Stimulated activated naive CD8-positive, alpha-beta T cell treated with anti-CD3 and anti-CD28 coated beads, Interleukin-15, Interleukin-2, amounts not matched to agents 100 U/mL and 50 U/mL, for 24 hours (primary cell): ENCODE data around the gene ADGRD1.
A peak's percentile ranks its signal among the peaks of the same experiment; 100 is the strongest.

Experiments
- ATAC-seq: fragments of 150-1000 bp; cut with Tn5 transposase; one replicate; pipeline ENCODE4 v1.10.0; 2021
- DNase-seq: peaks from one replicate; pipeline ENCODE4 v3.0.0; 2021

The ADGRD1 gene

DNA sequence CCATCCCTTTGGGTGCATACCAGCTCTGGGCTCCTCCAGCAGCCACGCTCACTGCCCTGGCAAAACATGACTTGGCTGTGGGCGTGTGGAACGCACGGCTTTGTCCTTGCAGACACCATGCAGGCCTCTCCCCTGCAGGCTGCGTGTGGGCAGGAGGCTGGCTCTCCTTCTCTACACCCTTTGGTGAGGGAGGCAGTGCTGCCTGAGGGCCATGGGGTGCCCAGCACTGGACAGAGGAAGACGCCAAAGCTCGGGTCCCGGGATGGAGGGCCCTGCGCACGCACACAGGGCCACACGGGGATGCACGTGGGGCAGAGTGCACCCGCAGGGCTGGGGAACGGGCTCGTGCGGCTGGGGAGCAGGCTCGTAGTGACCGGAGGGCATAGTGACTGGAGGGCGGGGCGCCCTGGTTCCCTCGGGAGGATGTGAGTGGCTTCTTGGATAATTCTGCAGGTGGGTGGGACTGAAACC lies 89.7 kb downstream of the ADGRD1 start:
- DNase-seq (no peak), ATAC-seq (no peak)

GRCh38 chr12:131044136-131044535 lies 90.4 kb downstream of the ADGRD1 start:
- DNase-seq, result no peak
- no peak for ATAC-seq

GRCh38 chr12:131044760-131045381 lies 91.2 kb downstream of the ADGRD1 start:
- DNase-seq (no peak), ATAC-seq (no peak)

DNA sequence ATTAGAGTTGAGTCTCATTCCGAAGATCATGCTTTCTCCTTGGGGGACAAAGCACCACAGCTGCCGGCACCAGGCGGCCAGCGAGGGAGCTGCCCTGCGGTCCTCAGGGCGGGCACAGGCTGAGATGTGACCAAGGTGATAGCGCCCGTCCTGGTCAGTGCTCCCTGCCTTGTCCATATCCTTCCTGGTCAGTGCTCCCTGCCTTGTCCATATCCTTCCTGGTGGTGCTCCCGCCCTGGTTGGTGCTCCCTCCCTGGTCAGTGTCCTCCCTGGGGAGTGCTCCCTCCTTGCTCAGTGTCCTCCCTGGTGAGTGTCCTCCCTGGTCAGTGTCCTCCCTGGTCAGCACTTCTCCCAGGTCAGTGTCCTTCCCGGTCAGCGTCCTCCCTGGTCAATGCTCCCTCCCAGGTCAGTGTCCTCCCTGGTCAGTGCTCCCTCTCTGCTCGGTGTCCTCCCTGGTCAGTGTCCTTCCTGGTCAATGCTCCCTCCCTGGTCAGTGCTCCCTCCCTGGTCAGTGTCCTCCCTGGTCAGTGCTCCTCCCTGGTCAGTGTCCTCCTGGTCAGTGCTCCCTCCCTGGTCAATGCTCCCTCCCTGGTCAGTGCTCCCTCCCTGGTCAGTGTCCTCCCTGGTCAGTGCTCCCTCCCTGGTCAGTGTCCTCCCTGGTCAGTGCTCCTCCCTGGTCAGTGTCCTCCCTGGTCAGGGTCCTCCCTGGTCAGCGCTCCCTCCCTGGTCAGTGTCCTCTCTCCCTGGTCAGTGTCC lies 92.2 kb downstream of the ADGRD1 start:
- DNase-seq, result no peak

DNA sequence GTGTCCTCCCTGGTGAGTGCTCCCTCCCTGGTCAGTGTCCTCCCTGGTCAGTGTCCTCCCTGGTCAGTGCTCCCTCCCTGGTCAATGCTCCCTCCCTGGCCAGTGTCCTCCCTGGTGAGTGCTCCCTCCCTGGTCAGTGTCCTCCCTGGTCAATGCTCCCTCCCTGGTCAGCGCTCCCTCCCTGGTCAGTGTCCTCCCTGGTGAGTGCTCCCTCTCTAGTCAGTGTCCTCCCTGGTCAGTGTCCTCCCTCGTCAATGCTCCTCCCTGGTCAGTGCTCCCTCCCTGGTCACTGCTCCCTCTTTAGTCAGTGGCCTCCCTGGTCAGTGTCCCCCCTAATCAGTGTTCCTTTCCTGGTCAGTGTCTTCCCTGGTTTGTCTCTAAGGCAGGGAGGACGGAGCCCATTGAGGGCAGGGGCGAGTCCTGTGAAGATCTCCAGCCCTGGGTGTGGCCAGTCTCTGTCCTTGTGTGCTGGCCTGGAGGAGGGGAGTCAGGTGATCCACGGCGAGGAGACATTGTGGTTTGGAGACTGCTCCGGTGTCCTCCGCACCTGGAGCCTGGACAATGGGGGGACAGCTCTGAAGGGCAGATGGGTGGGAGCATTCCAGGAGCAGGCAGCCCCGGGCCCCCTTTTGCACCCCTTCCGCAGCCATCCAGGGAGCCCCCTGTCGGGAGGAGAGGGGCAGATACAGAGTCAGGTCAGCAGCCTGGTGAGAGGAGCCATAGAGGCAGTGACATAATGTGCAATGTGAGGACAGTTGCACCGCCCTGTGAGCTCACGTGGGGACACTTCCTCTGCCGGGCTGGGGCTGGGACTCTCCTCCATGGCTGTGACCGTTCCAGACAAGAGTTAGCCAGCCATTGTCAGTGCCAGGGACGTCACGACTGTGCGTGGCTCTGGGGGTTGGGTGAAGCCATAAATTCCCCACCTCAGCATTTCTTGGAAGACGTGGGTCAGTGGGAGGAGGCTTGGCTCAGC lies 93.4 kb downstream of the ADGRD1 start:
- ATAC-seq (no peak), DNase-seq (no peak)

More for the DNA sequence above, 92.2 kb downstream of the ADGRD1 start:
- ATAC-seq, result no peak

DNA sequence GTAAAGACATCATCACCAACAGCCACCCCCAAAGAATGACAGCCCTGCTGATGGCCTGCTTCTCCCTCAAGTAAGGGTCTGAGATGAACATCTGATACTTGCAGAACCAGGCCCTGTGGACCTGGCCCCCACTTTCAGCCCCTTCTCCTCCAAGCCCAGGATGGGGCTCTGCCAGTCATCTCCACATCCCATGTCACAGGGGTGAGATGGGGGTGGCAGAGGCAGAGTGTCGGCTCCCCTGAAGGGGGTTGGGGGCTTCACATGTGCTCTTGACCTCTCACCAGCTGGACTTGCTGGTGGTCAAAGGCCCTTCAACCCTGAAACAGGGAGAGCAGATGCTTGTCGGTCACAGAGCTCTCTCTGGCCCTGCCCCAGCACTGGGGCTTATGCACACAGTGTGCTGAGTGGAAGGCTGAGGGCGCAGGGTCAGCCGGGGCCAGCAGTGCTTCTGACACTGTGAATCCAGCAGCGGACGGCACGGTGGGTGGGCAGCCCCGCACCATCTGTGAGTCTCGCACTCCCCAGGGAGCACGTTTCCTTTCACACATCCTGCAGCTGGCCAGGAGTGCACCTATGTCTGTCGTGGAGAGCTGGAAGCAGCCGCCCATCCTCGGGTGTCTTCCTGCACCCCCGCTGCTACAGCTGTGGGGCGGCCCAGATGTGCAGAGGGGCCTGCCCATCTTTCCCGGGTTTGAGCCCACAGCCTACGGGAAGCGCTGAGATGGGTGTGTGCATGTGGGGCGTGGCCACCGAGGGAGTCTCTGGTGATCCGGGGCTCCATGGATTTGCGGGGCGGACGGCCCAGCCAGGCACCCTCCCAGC lies 94.3 kb downstream of the ADGRD1 start:
- peak; percentile 38 for ATAC-seq

GRCh38 chr12:131048611-131048990 lies 94.9 kb downstream of the ADGRD1 start:
- no peak for DNase-seq

More for the DNA sequence above, 94.3 kb downstream of the ADGRD1 start:
- no peak for DNase-seq

GRCh38 chr12:131049002-131049401 lies 95.3 kb downstream of the ADGRD1 start:
- ATAC-seq, result no peak
- no peak for DNase-seq

More at GRCh38 chr12:131048611-131048990, 94.9 kb downstream of the ADGRD1 start:
- ATAC-seq, result no peak

DNA sequence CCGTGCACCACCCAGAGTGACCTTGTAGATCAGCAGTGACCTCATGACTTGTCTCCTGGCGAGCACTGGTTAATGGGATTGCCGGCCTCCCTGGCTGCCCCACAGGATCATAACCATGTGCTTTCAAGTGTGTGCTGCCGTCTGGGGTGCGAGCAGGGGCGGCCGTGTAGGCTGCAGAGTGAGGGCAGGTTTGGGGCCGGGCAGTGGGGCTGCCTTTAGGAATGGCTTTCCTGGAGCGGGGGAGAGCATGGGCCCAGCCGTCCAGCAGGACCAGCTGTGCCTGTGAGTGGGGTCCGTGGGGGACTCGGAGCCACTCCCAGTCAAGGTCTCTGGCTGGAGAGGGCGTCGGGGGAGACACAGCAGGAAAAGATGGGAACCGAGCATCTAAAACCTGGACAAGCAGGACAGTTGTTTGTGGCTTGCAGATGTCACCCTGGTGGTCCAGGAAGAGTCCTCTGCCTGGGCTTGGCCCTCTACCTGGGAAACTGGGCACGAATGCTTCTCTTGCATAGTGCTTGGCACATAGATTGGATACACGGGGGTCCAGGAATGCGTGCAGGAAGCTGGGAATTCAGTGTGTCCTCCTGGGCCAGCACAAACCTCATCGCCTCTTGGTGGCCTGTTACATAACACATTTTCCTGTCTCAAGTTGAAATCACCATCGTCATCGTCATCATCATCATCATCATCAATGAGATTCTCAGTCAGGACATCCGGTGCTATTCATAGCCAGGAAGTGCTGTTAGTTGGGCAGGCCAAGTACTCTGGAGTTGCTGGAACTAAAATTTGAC lies 96.0 kb downstream of the ADGRD1 start:
- ATAC-seq, result no peak
- DNase-seq, result no peak

GRCh38 chr12:131050463-131051154 lies 96.9 kb downstream of the ADGRD1 start:
- ATAC-seq, result no peak
- no peak for DNase-seq

GRCh38 chr12:131051155-131051473 lies 97.4 kb downstream of the ADGRD1 start:
- ATAC-seq (no peak), DNase-seq (no peak)

DNA sequence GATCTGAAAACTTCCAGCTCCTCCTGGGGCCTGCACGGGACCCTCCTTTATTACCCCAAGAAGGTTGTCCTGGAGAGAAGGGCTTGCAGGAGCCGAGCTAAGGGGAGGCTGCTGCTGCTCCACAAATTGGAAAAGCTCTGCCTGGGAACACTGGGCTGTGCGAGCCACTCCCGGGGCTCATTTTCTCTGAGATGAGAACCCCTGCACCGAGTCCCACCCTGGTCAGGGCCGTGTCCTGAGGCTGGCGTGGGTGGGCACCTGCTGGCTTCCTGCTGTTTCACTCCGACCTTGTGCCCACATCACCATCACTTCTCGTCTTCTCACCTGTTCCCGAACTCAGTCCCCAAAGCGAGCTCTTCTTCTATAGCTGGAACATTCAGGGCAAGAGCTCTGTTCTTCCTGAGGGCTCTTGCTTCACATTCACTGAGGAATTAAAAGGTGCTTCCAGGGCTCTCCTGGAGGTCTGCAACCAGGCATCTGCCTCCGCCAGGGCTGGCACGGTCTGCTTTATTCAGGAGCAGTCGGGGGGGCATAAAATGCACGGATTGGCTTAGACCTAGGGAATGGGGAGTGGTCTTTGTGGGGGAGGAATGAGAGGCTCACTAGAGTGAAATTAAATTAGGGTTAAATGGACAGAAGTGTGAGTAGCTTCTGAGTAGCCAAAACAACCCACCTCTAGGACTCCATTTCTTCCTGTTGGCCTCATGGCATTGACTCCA lies 98.5 kb downstream of the ADGRD1 start:
- no peak for ATAC-seq
- DNase-seq, result no peak

DNA sequence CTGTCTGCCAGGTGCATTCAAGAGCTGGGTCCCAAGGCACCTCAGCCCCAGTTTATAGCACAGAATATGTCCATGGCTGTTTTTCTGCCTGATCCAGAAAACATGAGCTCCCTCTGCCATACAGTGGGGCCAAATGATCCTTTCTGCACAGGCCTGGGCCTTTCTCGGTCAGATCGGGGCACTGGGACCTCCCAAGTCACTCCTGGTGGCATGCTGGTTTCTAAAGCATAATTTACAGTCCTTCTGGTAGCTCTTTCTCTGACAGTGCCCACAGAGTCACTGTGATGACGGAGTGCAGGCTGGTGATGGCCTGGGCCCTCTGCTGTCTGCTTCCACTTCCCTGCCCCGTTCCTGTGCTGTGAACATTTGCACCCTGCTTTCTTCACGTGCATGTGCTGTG lies 99.2 kb downstream of the ADGRD1 start:
- ATAC-seq (no peak), DNase-seq (no peak)

- DNase-seq, result no peak
- no peak for ATAC-seq
These were observed 99.9 kb downstream of the ADGRD1 start for GRCh38 chr12:131053567-131053966.

DNA sequence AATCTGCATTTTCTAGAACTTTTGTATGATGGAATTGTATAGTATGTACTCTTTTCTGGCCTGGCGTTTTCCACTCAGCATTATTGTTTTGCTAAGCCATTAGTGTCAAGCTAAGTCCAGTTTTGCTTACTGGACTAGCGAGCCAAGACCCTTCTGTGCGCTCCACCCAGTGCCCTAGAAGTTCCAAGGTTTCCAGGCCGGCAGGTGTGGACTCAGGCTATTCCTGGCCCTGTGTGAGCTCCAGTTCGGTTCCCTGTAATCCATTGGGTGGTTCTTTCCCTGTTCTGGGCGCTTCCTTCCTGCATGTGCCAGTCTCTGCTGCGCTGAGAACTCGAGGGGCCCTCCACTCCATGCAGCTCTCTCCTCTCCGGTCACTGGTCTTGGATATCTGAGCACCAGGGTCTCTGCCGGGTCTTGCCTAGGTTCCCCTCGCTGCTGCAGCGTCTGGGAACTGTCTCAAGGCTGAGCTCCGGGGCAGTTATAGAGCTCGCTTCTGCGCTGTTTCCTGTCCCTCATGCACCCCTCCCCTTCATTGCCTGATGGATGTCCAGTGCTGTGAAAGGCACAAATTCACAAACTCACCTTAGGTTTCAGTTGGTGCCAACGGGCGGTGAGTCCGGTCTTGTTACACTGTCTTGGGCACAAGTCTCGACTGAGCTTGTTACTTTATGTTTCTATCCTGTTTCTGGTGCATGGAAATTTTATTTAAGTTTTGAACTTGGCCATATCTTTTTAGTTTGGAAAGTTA lies 100.8 kb downstream of the ADGRD1 start:
- DNase-seq (no peak), ATAC-seq (no peak)

DNA sequence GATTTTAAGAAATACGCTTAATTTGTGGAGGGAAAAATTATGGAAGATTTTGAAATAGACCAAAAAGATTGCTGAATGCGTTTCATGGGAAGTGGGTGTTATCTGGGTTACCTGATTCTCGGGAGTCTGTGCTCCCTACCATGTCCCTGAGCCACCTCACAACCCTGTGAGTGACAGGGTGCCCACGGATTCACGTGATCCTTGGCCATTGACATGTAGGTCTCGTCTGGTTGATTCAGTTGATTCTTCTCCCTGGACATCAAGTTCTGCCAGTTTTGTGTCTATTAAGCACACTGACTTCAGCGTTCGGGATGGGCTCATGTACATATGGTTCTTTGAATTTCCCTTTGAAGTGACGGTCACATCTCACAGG lies 101.4 kb downstream of the ADGRD1 start:
- DNase-seq (no peak), ATAC-seq (no peak)

- peak; percentile 37 for ATAC-seq
These were observed 102.0 kb downstream of the ADGRD1 start for GRCh38 chr12:131055596-131056233.

GRCh38 chr12:131056626-131057025 lies 102.9 kb downstream of the ADGRD1 start:
- ATAC-seq (no peak), DNase-seq (no peak)

More at GRCh38 chr12:131055596-131056233, 102.0 kb downstream of the ADGRD1 start:
- DNase-seq, result no peak
